ENCODE measurements around the gene DNAJC6. TPM values are rescaled to one million over a fixed set of nuclear protein-coding genes. Genes with fewer than 3 reads are reported as not detected.

The DNAJC6 gene
- total and polyA plus RNA-seq, 2 of the 13 experiments (the other 11 are each of a cell fraction or from before 2014, with no cell fraction given), result 1.0 to 1.6 TPM

GRCh38 chr1:65393347-65393746 is 84.0 kb downstream of the DNAJC6 start (continued):
- TF ChIP-seq MTF1 (CRISPR knock-in tag; IDR thresholded peaks at IDR 0.05), result no peak
- no peak for TF ChIP-seq CEBPB (IDR thresholded peaks at IDR 0.05; ENCODE audit: borderline replicate concordance, low read depth, low read length)
- TF ChIP-seq ZNF333 (CRISPR knock-in tag; IDR thresholded peaks at IDR 0.05; ENCODE audit: borderline replicate concordance), result no peak
- TF ChIP-seq ZNF563 (CRISPR knock-in tag; IDR thresholded peaks at IDR 0.05), result no peak
- no peak for TF ChIP-seq AKAP8 (CRISPR knock-in tag; IDR thresholded peaks at IDR 0.05)
- TF ChIP-seq, protein P1, sequence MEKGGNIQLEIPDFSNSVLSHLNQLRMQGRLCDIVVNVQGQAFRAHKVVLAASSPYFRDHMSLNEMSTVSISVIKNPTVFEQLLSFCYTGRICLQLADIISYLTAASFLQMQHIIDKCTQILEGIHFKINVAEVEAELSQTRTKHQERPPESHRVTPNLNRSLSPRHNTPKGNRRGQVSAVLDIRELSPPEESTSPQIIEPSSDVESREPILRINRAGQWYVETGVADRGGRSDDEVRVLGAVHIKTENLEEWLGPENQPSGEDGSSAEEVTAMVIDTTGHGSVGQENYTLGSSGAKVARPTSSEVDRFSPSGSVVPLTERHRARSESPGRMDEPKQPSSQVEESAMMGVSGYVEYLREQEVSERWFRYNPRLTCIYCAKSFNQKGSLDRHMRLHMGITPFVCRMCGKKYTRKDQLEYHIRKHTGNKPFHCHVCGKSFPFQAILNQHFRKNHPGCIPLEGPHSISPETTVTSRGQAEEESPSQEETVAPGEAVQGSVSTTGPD (CRISPR knock-in tag; IDR thresholded peaks at IDR 0.05), result no peak
- TF ChIP-seq ZC3H4 (CRISPR knock-in tag; IDR thresholded peaks at IDR 0.05; ENCODE audit: borderline replicate concordance), result no peak
- TF ChIP-seq, protein P2, sequence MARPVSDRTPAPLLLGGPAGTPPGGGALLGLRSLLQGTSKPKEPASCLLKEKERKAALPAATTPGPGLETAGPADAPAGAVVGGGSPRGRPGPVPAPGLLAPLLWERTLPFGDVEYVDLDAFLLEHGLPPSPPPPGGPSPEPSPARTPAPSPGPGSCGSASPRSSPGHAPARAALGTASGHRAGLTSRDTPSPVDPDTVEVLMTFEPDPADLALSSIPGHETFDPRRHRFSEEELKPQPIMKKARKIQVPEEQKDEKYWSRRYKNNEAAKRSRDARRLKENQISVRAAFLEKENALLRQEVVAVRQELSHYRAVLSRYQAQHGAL (CRISPR knock-in tag; IDR thresholded peaks at IDR 0.05; ENCODE audit: not compliant biosample characterization), result no peak

DNA sequence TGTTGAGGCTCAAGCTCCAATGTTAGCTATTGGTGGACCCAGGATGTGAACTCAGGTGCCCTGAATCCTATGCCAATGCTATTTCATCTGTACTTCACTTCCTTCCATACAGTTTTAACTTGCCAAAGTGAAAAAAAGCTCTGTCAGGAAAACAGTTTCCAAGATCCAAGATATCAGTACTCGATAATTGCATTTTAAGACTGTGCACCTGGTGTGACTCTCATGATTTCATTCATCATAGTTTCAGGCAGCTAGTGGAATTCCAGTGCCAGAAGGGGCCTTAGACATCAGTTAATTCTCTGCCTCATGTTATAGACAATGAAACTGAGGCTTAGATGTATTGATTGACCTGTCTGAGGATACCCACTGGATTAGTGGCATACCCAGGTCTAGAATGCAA is 84.6 kb downstream of the DNAJC6 start:
- POLR2A ChIA-PET, result interaction anchor here (1.0 kb wide), 1 partner anchor 14 kb away, joined by 3 read pairs; no protein-coding TSS in a partner anchor
- 100% methylated on average over 1 of the region's 1 CpG for WGBS (ENCODE audit: low lambda C conversion rate)
- CTCF ChIA-PET (ENCODE audit: low intra/inter-chr PET ratio, low total read pairs), result no interaction called here
- TF ChIP-seq SMAD9 (CRISPR knock-in tag; IDR thresholded peaks at IDR 0.05), result no peak
- TF ChIP-seq IRX3 (CRISPR knock-in tag; IDR thresholded peaks at IDR 0.05; ENCODE audit: borderline replicate concordance, low read depth), result no peak
- no peak for TF ChIP-seq RCOR2 (CRISPR knock-in tag; IDR thresholded peaks at IDR 0.05)
- TF ChIP-seq NR3C1 (CRISPR knock-in tag; IDR thresholded peaks at IDR 0.05), result no peak
- TF ChIP-seq, protein P3, sequence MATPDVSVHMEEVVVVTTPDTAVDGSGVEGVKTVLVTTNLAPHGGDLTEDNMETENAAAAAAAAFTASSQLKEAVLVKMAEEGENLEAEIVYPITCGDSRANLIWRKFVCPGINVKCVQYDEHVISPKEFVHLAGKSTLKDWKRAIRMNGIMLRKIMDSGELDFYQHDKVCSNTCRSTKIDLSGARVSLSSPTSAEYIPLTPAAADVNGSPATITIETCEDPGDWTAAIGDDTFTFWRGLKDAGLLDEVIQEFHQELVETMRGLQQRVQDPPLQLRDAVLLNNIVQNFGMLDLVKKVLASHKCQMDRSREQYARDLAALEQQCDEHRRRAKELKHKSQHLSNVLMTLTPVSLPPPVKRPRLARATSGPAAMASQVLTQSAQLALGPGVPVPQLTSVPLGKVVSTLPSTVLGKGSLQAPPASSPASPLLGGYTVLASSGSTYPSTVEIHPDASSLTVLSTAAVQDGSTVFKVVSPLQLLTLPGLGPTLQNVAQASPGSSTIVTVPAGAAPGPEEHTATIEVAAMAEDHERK (CRISPR knock-in tag; IDR thresholded peaks at IDR 0.05; ENCODE audit: low read depth), result no peak
- TF ChIP-seq MEIS1 (CRISPR knock-in tag; IDR thresholded peaks at IDR 0.05; ENCODE audit: borderline replicate concordance), result no peak
- TF ChIP-seq XRCC5 (optimal IDR thresholded peaks at IDR 0.05; ENCODE audit: low read length), result no peak
- no peak for TF ChIP-seq ZMAT3 (CRISPR knock-in tag; conservative IDR thresholded peaks at IDR 0.05)
- Histone ChIP-seq H3K36me3 (replicated peaks in 1 of 2; ENCODE audit: control insufficient read depth in 1 of 2, insufficient read depth in 2 of 2, low read length in 2 of 2) (no peaks in the 10 kb centered on the region), H3K27ac (ENCODE audit: extremely low read length, insufficient read depth, low read length) (no peak overlapping the region), H3K4me2 (ENCODE audit: low read depth, low read length) (no peak overlapping the region), H3K4me1 (ENCODE audit: insufficient read depth, low read length) (no peaks in the 10 kb centered on the region), H3K79me2 (ENCODE audit: insufficient read depth, low read length) (no peaks in the 10 kb centered on the region), H3K27me3 (ENCODE audit: control insufficient read depth in 1 of 2, insufficient read depth in 2 of 2, low read length in 2 of 2) (no peaks in the 10 kb centered on the region), H3K9me3 (ENCODE audit: low read length) (no peaks in the 10 kb centered on the region), H4K20me1 (ENCODE audit: insufficient read depth, low read length) (no peaks in the 10 kb centered on the region), H3K9ac (ENCODE audit: insufficient read depth, low read depth, low read length) (no peak overlapping the region), H3K4me3 (replicated peaks in 1 of 3; ENCODE audit: insufficient read depth in 1 of 3, low read depth in 2 of 3, low read length in 3 of 3) (no peak overlapping the region), H2AFZ (ENCODE audit: low read length) (no peak overlapping the region)
- no peak for ATAC-seq
- BruUV-seq (replicated peaks), result no TSS peak
- intact Hi-C loops (cut with micrococcal nuclease; ENCODE audit: unreplicated experiment) (no loop called here), in situ Hi-C loops (cut with HindIII; ENCODE audit: extremely low pct_ligation_motif_present, low pct_unique_long_range_greater_than_20kb) (no loop called here)
- no peak for FAIRE-seq
- DNase-seq (ENCODE audit: low spot score), result no peak
